H4 (cell line): Measurements from ENCODE around the gene GPC6. TPM values are rescaled to one million over a fixed set of nuclear protein-coding genes. Genes with fewer than 3 reads are reported as not detected.

Experiments used
- DNase-seq: peaks from one replicate; pipeline ENCODE4 v3.0.0-alpha.2; 2015; ENCODE audit warnings: low spot score
- total RNA-seq: library from RNA; depleted of rRNA; stranded (reverse); fragments of >200 nt; shearing (Covaris generic); gene quantifications from 2 replicates; pipeline ENCODE4 v1.2.3, GENCODE V29; 2014

GPC6 gene
- total RNA-seq, 1 experiment from 2014 or later, result 9.9 TPM

GRCh38 chr13:93732186-93732585 is 505.6 kb downstream of the GPC6 start:
- no peak for DNase-seq

DNA sequence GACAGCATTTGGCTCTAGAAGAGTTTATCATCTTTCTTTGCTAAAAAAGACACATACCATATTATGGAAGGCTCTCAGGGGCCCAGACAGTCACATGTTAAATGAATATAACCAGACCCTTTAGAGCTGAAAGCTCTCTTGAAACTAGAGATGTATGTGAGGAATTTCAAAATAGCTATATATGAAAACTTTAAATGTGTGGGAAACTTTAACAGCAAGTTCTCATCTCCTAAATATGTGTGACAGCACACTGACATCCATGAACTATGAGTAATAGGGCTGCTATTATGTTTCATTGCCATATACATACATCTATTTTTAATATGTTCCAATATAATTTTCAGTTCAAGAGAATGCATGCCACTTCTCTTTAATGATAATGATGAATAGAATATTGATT is 509.5 kb downstream of the GPC6 start:
- DNase-seq, result no peak

DNA sequence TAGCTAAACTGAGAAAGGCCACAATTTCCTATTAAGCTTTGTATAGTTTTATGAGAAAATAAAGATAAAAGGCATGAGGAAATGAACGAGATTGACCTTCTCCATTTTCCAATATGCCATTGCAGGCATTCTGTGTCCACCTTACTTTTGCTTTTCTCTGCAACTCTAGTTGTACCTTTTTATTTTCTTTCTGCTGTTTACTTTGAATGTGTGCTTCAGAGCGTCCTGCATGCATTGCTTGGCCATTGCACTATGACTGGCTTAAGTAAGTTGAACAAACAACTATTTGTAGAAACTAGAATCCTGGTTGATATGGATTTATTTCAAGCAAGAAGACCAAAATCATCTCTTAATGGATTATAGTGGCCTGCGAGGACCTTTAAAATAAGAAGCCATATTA is 510.3 kb downstream of the GPC6 start:
- DNase-seq, result no peak

- no peak for DNase-seq
These were observed 513.7 kb downstream of the GPC6 start for GRCh38 chr13:93740334-93740733.

GRCh38 chr13:93744033-93744432 is 517.4 kb downstream of the GPC6 start:
- DNase-seq, result no peak

GRCh38 chr13:93744886-93745285 is 518.3 kb downstream of the GPC6 start:
- no peak for DNase-seq

DNA sequence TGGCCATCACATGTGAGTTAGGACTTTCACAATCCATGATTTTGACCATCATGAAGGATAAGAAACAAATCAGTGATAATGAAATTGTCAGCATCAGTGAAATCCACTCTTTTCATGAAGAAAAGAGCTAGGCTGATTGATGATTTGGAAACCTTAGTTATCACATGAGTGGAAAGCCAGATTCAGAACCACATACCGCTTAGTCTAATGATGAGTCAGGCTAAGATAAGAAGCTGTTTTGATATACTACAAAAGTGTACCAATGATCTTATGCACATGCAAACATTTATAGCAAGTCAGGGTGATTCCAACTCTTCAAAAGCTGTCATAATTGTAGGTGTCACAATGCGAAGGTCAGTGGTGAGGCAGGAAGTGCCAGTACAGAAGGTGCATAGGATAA is 519.3 kb downstream of the GPC6 start:
- DNase-seq, result no peak

GRCh38 chr13:93746589-93746988 is 520.0 kb downstream of the GPC6 start:
- no peak for DNase-seq

DNA sequence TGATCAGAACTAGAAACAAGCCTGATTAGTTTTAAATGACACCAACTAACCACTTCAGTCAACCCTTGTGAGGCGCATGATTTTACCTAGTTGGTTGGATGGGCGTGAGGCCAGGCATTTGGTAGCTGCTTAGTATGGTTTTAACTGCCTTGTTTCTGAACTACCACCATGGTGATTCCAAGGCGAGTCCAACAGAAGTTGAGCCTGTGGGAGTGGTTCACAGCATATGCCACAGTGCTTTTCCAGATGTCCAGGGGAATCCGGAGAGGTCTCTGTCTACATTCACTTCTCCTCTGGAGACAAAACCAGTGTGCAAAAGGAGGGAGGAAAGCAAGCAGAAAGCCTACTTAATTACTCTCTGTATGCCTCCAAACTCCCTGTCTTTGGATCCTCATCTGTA is 524.1 kb downstream of the GPC6 start:
- no peak for DNase-seq

- DNase-seq, result no peak
These were observed 524.5 kb downstream of the GPC6 start for GRCh38 chr13:93751117-93751516.

- no peak for DNase-seq
These were observed 525.9 kb downstream of the GPC6 start for GRCh38 chr13:93752541-93752940.

DNA sequence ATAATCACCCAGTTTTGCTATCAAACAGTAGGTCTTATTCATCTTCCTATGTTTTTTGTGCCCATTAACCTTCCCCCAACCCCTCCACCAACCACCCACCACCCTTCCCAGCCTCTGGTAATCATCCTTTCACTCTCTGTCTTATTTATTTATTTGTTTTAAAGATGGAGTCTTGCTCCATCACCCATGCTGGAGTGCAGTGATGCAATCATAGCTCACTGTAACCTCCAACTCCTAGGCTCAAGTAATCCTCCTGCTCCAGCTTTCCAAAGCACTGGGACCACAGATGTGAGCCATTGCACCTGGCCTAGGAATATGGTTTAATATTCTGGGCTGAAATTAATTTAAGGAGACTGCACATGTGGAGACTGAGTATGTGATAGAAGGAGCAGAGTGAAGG is 527.0 kb downstream of the GPC6 start:
- no peak for DNase-seq

GRCh38 chr13:93755341-93755740 is 528.7 kb downstream of the GPC6 start:
- DNase-seq, result no peak

DNA sequence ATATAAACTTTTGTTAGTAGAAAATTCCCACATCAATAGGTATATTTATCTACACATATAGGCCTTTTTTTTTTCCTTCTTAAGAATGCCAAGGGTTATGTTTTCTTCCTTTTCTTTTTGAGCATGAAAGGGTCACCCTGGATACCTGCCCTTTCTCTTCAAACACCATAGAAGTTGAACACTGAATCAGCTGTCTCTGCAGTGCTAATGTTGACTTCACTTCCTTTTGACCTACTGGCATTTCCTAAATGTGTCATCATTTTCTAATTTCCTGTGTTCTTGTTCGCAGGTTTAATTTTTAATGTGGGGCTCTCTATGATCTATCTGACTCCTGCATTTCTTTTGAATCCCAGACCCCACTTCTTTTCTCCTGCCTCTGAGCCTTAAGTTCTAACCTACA is 532.0 kb downstream of the GPC6 start:
- DNase-seq, result no peak

- DNase-seq, result no peak
These were observed 536.3 kb downstream of the GPC6 start for GRCh38 chr13:93762708-93763426.

DNA sequence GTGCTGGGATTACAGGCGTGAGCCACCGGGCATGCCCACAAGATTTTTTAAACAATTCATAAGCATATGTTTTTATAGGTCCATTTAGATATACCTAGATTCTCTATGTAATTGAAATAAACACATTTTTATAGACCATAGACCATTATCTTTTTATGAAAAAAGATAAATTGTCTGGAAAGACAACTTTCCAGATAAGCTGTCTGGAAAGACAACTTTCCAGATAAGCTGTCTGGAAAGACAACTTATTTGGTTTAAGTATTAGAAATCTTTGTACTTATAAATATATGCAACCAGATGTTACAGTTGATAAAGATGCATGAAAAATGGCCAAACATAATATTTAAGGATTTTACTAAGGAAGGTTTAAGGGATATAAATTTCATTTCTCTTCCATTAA is 538.5 kb downstream of the GPC6 start:
- no peak for DNase-seq

DNA sequence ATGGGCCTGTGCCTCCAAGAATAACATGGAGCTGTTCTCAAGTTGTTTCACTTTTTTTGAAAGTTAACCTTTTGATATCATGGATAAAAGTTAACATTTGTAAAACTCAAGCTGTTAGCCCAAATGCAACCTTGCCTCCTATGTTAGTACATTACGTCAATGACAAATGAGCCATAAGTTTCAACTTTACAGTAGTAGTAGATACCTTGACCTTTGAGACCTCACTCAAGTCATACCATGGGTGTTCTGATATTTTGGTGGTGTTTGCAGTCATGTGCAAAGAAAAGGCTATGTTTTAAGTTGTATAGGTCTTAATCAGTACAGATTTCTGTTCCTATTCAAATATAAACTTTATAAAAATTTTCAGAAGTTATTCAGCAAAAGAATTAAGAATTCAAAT is 539.2 kb downstream of the GPC6 start:
- no peak for DNase-seq

DNA sequence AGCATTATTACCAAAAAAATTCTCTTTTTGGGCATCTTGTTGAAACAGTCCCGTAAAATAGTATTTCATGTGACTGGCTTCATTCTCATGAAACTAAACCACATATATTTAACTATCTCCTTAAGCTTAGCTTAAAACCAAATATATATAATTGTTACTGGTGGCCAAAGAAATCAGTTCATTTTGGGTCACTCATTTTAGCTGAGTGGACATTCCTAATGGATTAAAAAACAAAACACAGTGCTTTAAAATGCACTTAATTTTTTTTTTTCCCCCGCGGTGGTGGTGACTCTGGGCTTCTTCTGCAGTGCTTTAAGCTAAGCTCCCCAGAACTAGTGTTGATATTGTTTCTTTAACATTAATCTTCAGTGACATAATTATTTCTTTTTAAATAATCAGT is 540.1 kb downstream of the GPC6 start:
- DNase-seq, result no peak

GRCh38 chr13:93767180-93767916 is 540.7 kb downstream of the GPC6 start:
- no peak for DNase-seq

DNA sequence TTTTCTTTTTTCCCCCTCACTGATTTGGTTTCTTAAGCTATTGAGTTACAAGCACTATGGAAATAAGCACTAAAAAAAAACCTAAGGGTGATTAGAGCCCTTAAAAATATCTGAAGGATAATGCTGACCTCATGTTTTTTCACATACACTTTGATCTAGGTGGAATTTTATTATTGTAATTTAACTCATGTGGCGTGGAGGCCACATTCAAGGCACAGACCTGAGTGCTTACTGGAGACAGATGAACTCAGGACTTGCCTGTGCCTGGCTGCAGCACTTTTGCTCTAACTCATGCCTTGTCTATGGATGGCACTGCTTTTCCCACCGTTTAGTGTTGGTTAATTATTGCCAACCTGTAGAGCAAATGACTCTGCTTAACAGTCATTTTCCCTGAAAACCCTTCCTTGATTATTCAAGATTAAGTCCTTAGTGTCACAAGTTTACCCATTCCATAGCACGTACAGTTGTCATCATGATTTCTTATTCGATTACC is 541.4 kb downstream of the GPC6 start:
- no peak for DNase-seq

DNA sequence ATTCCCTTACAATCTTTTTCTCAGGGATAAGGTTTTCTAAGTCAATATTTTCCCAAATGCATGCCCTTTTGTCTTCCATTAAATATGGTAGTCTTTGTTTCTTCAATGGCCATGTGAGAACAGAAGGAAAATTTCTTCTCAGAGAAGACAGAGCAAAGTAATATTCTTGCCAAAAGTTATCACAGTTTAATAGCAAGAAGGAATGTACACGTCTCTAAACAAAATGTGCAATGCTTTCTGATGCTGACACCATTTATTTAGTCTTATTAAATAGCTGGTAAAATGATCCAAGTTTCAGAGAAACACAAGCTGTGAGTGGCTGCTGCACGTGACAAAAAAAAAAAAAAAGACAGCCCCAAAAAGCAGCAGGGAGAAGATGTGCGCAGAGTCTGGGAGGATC is 542.5 kb downstream of the GPC6 start:
- no peak for DNase-seq

DNA sequence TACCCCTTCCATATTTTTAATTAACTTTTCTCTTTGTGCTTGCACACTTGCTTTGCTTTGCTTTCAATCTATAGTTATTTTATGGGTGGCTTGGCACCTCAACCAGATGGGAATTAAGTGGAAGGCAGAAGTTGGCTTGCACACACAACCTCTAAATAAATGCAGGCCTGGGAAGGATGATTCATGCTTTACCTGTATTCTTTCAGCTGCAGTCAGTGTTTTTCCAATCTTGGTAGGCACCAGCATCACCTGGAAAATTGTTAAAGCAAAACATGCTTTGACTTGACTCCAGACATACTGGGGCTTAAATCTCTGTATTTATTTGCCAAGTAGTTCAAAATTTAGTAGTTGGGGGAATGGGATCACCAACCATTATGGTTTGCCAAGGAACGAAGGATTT is 543.0 kb downstream of the GPC6 start:
- DNase-seq, result no peak

- DNase-seq, result no peak
These were observed 544.6 kb downstream of the GPC6 start for GRCh38 chr13:93771227-93771626.
